K562 (cell line): Measurements from ENCODE around the gene MTOR. TPM values are rescaled to one million over a fixed set of nuclear protein-coding genes. Genes with fewer than 3 reads are reported as not detected.

Experiments
- ATAC-seq: fragments of 200-7000 bp; cut with Tn5 transposase; 3 replicates; pipeline ENCODE4 v1.9.1; 2020; ENCODE audit warnings: moderate library complexity
- BruUV-seq: library from RNA; stranded (reverse); fragments of 400-500 nt; replicated peaks from 2 replicates; lab custom pipeline; 2021; lab: Mats Ljungman, UMichigan
- CTCF ChIA-PET: fragments of 300-600 bp; formaldehyde crosslinking; extraction: SDS; loops from one replicate; lab custom pipeline; 2021; ENCODE audit warnings: low intra/inter-chr PET ratio; lab: Yijun Ruan, JAX
- POLR2A ChIA-PET: fragments of 300-600, 350-650 bp; sonication (Branson Sonifier 250); formaldehyde crosslinking; extraction: SDS; loops from one replicate; lab custom pipeline; 2021; ENCODE audit warnings: antibody characterized with exemption, inconsistent platforms; lab: Yijun Ruan, JAX
- DNase-seq, 4 experiments: peaks; one replicate each; pipeline versions ENCODE4 v3.0.0 to v3.0.0-alpha.2; 2011 to 2018; ENCODE audit warnings: low spot score in 3 of 4, mixed read lengths in 3 of 4; ENCODE audit errors: extremely low read depth in 1 of 4
- FAIRE-seq: peaks from 2 replicates; lab custom pipeline; 2011; peaks lifted over from hg19 to GRCh38; lab: Jason Lieb, UNC
- H2AFZ ChIP-seq: 2 replicates; pipeline ENCODE4 v1.6.0; 2011; ENCODE audit warnings: low read depth, low read length, control low read depth, inconsistent platforms
- H3K27ac ChIP-seq: fragments of 200-600 bp; 3 replicates; pipeline ENCODE4 v1.8.0; 2011; ENCODE audit warnings: low read depth, mild to moderate bottlenecking, control low read depth, inconsistent platforms, low read length, moderate library complexity, mixed read lengths; ENCODE audit errors: extremely low read depth
- H3K27me3 ChIP-seq, 2 experiments: fragments of 300-600 bp in 1 of 2; 2 replicates in 1 of 2; 3 replicates in 1 of 2; pipeline versions ENCODE4 v1.6.0 to v1.8.0; 2011; ENCODE audit warnings: inconsistent platforms in 2 of 2, low read length in 2 of 2, mild to moderate bottlenecking in 1 of 2, mixed read lengths in 1 of 2, moderate library complexity in 1 of 2; ENCODE audit not compliant: control insufficient read depth in 2 of 2, insufficient read depth in 2 of 2
- H3K36me3 ChIP-seq: fragments of 300-600 bp; 3 replicates; pipeline ENCODE4 v1.8.0; 2011; ENCODE audit warnings: mild to moderate bottlenecking, low read length, inconsistent platforms; ENCODE audit not compliant: control insufficient read depth, insufficient read depth
- H3K4me1 ChIP-seq, 2 experiments: fragments of 200-600 bp in 1 of 2; replicated peaks in 1 of 2; 2 replicates in 1 of 2; 3 replicates in 1 of 2; pipeline versions ENCODE4 v1.5.1 to v1.8.0; 2011; ENCODE audit warnings: inconsistent platforms in 2 of 2, low read length in 2 of 2, mild to moderate bottlenecking in 1 of 2, mixed read lengths in 1 of 2, moderate library complexity in 1 of 2; ENCODE audit not compliant: control insufficient read depth in 2 of 2, insufficient read depth in 2 of 2
- H3K4me2 ChIP-seq: 2 replicates; pipeline ENCODE4 v1.6.1; 2011; ENCODE audit warnings: low read length, control low read depth, inconsistent platforms, mixed read lengths; ENCODE audit not compliant: insufficient read depth
- H3K4me3 ChIP-seq: fragments of 200-600 bp; sonication (generic), shearing (Covaris generic); 2 replicates; pipeline ENCODE4 v1.5.1; 2016; ENCODE audit warnings: control low read depth, inconsistent platforms
- H3K79me2 ChIP-seq: fragments of 200-600 bp; 3 replicates; pipeline ENCODE4 v1.8.0; 2011; ENCODE audit warnings: low read length, inconsistent platforms; ENCODE audit not compliant: control insufficient read depth, insufficient read depth
- H3K9ac ChIP-seq, 2 experiments: 2 replicates each; pipeline versions ENCODE4 v1.6.0 to v1.6.1; 2011; ENCODE audit warnings: low read depth in 2 of 2, low read length in 2 of 2, control low read depth in 1 of 2, inconsistent platforms in 1 of 2, mild to moderate bottlenecking in 1 of 2, mixed read lengths in 1 of 2; ENCODE audit not compliant: insufficient read depth in 1 of 2
- H3K9me1 ChIP-seq: one replicate; pipeline ENCODE4 v1.6.0; 2011; ENCODE audit warnings: inconsistent platforms, mild to moderate bottlenecking, low read length, moderate library complexity; ENCODE audit not compliant: control insufficient read depth, insufficient read depth
- H3K9me3 ChIP-seq: replicated peaks from 2 replicates; pipeline ENCODE4 v1.5.1; 2011; ENCODE audit warnings: low read depth, low read length, inconsistent platforms; ENCODE audit not compliant: control insufficient read depth, insufficient read depth
- H4K20me1 ChIP-seq: replicated peaks from 2 replicates; pipeline ENCODE4 v1.6.1; 2011; ENCODE audit warnings: low read length, inconsistent platforms, mixed read lengths; ENCODE audit not compliant: control insufficient read depth, insufficient read depth
- GABPA ChIP-seq: fragments of 200-800 bp; sonication (Bioruptor generic); conservative IDR thresholded peaks from 2 replicates; pipeline ENCODE4 v1.6.1; 2016; ENCODE audit warnings: low read depth, missing genetic modification characterization, missing compliant biosample characterization
- GMEB1 ChIP-seq: fragments of 250-450 bp; sonication (Bioruptor Pico); IDR thresholded peaks from 2 replicates; pipeline ENCODE4 v1.4.0; 2020; ENCODE audit warnings: mild to moderate bottlenecking
- IFI16 ChIP-seq: fragments of 250-450 bp; sonication (Bioruptor Pico); IDR thresholded peaks from 2 replicates; pipeline ENCODE4 v2.1.2; 2022; ENCODE audit warnings: mild to moderate bottlenecking, inconsistent platforms
- SRF ChIP-seq, 2 experiments: fragments of 250-450, 450-650 bp in 1 of 2; sonication (Bioruptor Pico) in 1 of 2; sonication (generic) in 1 of 2; formaldehyde crosslinking; IDR thresholded peaks; 2 replicates each; pipeline versions ENCODE4 v1.5.0 to v1.5.1; 2020 to 2022; ENCODE audit warnings: mild to moderate bottlenecking in 1 of 2, missing genetic modification reagents in 1 of 2
- ZNF121 ChIP-seq: sonication (generic); formaldehyde crosslinking; conservative IDR thresholded peaks from 2 replicates; pipeline ENCODE4 v1.8.0; 2022; ENCODE audit warnings: missing genetic modification reagents
- WGBS: fragments of 100-300 bp; shearing (Covaris generic); methylation state at CpG from one replicate; pipeline ENCODE4 v1.1.6; 2016; ENCODE audit warnings: low coverage, mixed read lengths; ENCODE audit not compliant: insufficient coverage; ENCODE audit errors: missing lambda C conversion rate; 5-methylcytosine and 5-hydroxymethylcytosine counted together
- in situ Hi-C: fragments of 300-500 bp; cut with MboI; formaldehyde crosslinking; loops from 4 replicates; pipeline ENCODE4 v1.15.0; 2018; ENCODE audit warnings: inconsistent platforms, mixed read lengths
- intact Hi-C: fragments of 100-400 bp; cut with micrococcal nuclease; formaldehyde crosslinking; loops from 2 replicates; pipeline ENCODE4 v1.14.2; 2022
- polyA plus RNA-seq, 8 experiments: library from polyadenylated mRNA; depleted of rRNA in 4 of 8; stranded (reverse) in 5 of 8; unstranded in 3 of 8; fragments of >200 nt; fragmentation: Nextera tagmentation in 2 of 8; fragmentation: Illumina TruSeq in 1 of 8; extraction: Ambion mirVana in 2 of 8; extraction: Trizol in 1 of 8; gene quantifications; 2 replicates each; pipeline versions ENCODE4 v1.2.1 to v1.2.3, GENCODE V29; 2011 to 2014; ENCODE audit warnings: inconsistent platforms in 1 of 8, missing spikeins in 1 of 8
- total RNA-seq, 7 experiments: library from RNA; depleted of rRNA in 6 of 7; stranded (reverse); fragments of >200 nt in 6 of 7; fragmentation: Illumina TruSeq in 2 of 7; extraction: Trizol in 2 of 7; gene quantifications; 2 replicates each; pipeline versions ENCODE4 v1.2.1 to v1.2.3, GENCODE V29; 2011 to 2021; ENCODE audit warnings: low replicate concordance in 1 of 7
- TF ChIP-seq, protein P1 (sequence below), 2 experiments: fragments of 450-650 bp; IDR thresholded peaks; 2 replicates each; pipeline ENCODE4 v1.6.1; 2018; ENCODE audit warnings: mild to moderate bottlenecking in 2 of 2, low read depth in 1 of 2; ENCODE audit not compliant: partially characterized antibody in 2 of 2

MTOR gene
- total and polyA plus RNA-seq, 9 of the 15 experiments (the other 6 are each of a cell fraction or from before 2014, with no cell fraction given), result 11.4 to 71.4 (median 52.2) TPM

DNA sequence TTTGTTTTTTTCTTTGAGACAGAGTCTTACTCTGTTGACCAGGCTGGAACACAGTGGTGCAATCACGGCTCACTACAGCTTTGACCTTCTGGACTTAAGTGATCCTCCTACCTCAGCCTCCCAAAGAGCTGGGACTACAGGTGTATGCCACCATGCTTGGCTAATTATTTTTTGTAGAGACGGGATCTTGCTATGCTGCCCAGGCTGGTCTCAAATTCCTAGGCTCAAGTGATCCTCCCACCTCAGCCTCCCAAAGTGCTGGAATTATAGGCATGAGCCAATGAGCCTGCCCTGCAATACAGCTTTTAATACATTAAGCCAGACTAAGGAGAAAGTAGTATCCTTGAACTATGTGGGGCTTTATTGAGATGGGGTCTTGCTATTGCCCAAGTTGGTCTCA, 146.0 kb downstream of the MTOR start:
- BruUV-seq, result TSS peak; percentile 25
- no peak overlapping the region for H2AFZ ChIP-seq
- POLR2A ChIA-PET, result no interaction called here
- in situ Hi-C loops, result no loop called here
- no peak overlapping the region for H3K27ac ChIP-seq
- no peak overlapping the region for H3K4me2 ChIP-seq
- H3K27me3 ChIP-seq, result no peaks in the 10 kb centered on the region
- no peaks in the 10 kb centered on the region for H3K9me3 ChIP-seq
- no peak overlapping the region for H3K9ac ChIP-seq
- ATAC-seq (no peak), FAIRE-seq (no peak), DNase-seq (no peak)
- no peaks in the 10 kb centered on the region for H3K79me2 ChIP-seq
- H3K4me1 ChIP-seq, result no peaks in the 10 kb centered on the region
- H3K9me1 ChIP-seq, result no peaks in the 10 kb centered on the region
- CTCF ChIA-PET, result no interaction called here
- 100% methylated on average over 2 of the region's 2 CpGs for WGBS
- H3K36me3 ChIP-seq, result peaks cover 77% of the 10 kb centered on the region
- no peaks in the 10 kb centered on the region for H4K20me1 ChIP-seq
- no peak overlapping the region for H3K4me3 ChIP-seq
- TF ChIP-seq ZNF121 (CRISPR knock-in tag), result peak; percentile 63
- TF ChIP-seq GMEB1 (CRISPR knock-in tag), result no peak
- no peak for TF ChIP-seq IFI16 (CRISPR knock-in tag)
- TF ChIP-seq, protein P1, sequence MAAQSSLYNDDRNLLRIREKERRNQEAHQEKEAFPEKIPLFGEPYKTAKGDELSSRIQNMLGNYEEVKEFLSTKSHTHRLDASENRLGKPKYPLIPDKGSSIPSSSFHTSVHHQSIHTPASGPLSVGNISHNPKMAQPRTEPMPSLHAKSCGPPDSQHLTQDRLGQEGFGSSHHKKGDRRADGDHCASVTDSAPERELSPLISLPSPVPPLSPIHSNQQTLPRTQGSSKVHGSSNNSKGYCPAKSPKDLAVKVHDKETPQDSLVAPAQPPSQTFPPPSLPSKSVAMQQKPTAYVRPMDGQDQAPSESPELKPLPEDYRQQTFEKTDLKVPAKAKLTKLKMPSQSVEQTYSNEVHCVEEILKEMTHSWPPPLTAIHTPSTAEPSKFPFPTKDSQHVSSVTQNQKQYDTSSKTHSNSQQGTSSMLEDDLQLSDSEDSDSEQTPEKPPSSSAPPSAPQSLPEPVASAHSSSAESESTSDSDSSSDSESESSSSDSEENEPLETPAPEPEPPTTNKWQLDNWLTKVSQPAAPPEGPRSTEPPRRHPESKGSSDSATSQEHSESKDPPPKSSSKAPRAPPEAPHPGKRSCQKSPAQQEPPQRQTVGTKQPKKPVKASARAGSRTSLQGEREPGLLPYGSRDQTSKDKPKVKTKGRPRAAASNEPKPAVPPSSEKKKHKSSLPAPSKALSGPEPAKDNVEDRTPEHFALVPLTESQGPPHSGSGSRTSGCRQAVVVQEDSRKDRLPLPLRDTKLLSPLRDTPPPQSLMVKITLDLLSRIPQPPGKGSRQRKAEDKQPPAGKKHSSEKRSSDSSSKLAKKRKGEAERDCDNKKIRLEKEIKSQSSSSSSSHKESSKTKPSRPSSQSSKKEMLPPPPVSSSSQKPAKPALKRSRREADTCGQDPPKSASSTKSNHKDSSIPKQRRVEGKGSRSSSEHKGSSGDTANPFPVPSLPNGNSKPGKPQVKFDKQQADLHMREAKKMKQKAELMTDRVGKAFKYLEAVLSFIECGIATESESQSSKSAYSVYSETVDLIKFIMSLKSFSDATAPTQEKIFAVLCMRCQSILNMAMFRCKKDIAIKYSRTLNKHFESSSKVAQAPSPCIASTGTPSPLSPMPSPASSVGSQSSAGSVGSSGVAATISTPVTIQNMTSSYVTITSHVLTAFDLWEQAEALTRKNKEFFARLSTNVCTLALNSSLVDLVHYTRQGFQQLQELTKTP (IDR thresholded peaks at IDR 0.05; ENCODE audit: low read depth in 1 of 2, partially characterized antibody in 2 of 2), result no peak
- no peak for TF ChIP-seq SRF (CRISPR knock-in tag; IDR thresholded peaks at IDR 0.05)
- TF ChIP-seq GABPA (tag), result no peak
- intact Hi-C loops, result no loop called here
